ENCODE measurements around the gene BMP7.
A peak's percentile ranks its signal among the peaks of the same experiment; 100 is the strongest.
"Not testable (repeated sequence)": the region's sequence is repeated elsewhere in the genome, so short reads cannot be mapped to it uniquely, and the experiment has no call there.

BMP7 gene

DNA sequence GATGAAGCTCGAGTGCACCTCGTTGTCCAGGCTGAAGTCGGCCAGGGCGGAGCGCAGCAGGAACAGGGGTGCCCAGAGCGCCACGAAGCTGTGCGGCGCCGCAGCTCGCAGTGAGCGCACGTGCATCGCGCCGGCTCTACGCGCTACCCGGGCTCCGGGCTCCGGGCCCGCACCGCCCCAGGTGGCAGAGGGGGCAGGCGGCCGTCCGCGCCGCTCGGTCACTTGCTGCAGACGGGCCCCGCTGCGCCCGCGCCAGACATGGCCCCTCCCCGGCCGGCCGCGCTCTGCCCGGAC, 497 bp downstream of the BMP7 start:
- H3K4me3 ChIP-seq (ENCODE audit: low read length) = peak overlapping the region; percentile 23; the same call in 1 of the 2 replicates
- H3K27ac ChIP-seq (ENCODE audit: low read length) = no peak overlapping the region
- DNase-seq (ENCODE audit: low read depth, low spot score) = no peak
- H3K27me3 ChIP-seq (ENCODE audit: control insufficient read depth, insufficient read depth, low read length) = peaks cover 37% of the 10 kb centered on the region
- H3K36me3 ChIP-seq (ENCODE audit: control insufficient read depth, insufficient read depth, low read length) = no peaks in the 10 kb centered on the region
- H3K4me1 ChIP-seq (ENCODE audit: control insufficient read depth, insufficient read depth, low read length) = peaks cover 14% of the 10 kb centered on the region
- H3K9me3 ChIP-seq (ENCODE audit: control insufficient read depth, insufficient read depth, low read length) = no peaks in the 10 kb centered on the region
- WGBS (ENCODE audit: insufficient coverage, insufficient read length) = no CpG with 5 or more reads among the region's 39 CpGs

DNA sequence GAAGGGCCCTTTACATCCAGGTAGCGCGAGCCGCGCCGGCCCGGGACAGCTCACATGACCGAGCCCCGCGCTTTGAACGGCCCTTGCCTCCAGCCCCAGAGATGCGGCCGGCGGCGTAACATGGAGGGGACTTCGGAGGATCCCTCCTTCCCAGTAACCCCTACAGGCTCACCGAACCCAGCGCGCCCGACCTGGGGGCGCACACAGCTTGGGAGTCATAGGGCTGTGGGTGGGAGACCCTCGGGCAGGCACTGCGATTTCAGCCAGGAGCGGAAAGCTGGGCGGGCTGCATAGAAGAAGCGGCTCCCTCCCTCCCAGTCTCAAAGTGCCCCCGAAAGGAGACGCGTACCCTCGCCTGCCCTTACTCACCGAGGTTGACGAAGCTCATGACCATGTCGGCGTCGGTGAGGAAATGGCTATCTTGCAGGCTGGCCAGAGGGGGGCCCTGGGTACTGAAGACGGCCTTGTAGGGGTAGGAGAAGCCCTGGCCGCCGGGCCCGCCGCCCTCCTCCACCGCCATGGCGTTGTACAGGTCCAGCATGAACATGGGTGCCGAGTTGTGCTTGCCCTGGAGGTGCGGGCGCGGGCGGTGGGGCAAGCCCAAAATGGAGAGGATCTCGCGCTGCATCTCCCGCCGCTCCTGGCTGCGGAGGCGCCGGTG, 975 bp downstream of the BMP7 start:
- H3K4me1 ChIP-seq (ENCODE audit: control insufficient read depth, insufficient read depth, low read length) = peaks cover 11% of the 10 kb centered on the region; the same call in 1 of the 2 replicates
- peaks cover 42% of the 10 kb centered on the region for H3K27me3 ChIP-seq (ENCODE audit: control insufficient read depth, insufficient read depth, low read length)
- H3K4me3 ChIP-seq (ENCODE audit: low read length) = peak overlapping the region; percentile 23; the same call in 1 of the 2 replicates
- no peaks in the 10 kb centered on the region for H3K9me3 ChIP-seq (ENCODE audit: control insufficient read depth, insufficient read depth, low read length)
- no peak overlapping the region for H3K27ac ChIP-seq (ENCODE audit: low read length)
- no peak for DNase-seq (ENCODE audit: low read depth, low spot score)
- no CpG with 5 or more reads among the region's 53 CpGs for WGBS (ENCODE audit: insufficient coverage, insufficient read length)
- H3K36me3 ChIP-seq (ENCODE audit: control insufficient read depth, insufficient read depth, low read length) = no peaks in the 10 kb centered on the region

DNA sequence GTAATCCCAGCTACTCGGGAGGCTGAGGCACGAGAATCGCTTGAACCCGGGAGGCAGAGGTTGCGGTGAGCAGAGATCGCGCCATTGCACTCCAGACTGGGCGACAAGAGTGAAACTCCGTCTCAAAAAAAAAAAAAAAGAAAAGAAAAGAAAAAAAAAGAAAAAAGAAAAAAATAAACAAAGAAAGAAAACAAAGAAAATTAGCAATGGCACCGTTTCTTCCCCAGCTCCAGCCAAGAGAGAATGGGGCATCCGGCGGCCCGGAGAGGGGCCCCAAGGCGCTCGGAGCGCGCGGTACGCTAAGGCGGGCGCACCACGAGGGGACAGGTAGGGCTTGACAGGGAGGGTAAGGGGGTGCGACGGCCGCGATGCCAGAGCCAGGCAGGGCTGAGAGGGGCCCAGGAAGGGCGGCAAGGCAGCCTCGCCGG, 1.5 kb downstream of the BMP7 start:
- H3K9me3 ChIP-seq (ENCODE audit: control insufficient read depth, insufficient read depth, low read length); H3K4me1 ChIP-seq (ENCODE audit: control insufficient read depth, insufficient read depth, low read length); H3K36me3 ChIP-seq (ENCODE audit: control insufficient read depth, insufficient read depth, low read length); H3K27ac ChIP-seq (ENCODE audit: low read length); DNase-seq (ENCODE audit: low read depth, low spot score): not testable (repeated sequence)
- H3K4me3 ChIP-seq (ENCODE audit: low read length) = peak overlapping the region; percentile 23; the same call in 1 of the 2 replicates
- no CpG with 5 or more reads among the region's 29 CpGs for WGBS (ENCODE audit: insufficient coverage, insufficient read length)
- peaks cover 47% of the 10 kb centered on the region for H3K27me3 ChIP-seq (ENCODE audit: control insufficient read depth, insufficient read depth, low read length)

DNA sequence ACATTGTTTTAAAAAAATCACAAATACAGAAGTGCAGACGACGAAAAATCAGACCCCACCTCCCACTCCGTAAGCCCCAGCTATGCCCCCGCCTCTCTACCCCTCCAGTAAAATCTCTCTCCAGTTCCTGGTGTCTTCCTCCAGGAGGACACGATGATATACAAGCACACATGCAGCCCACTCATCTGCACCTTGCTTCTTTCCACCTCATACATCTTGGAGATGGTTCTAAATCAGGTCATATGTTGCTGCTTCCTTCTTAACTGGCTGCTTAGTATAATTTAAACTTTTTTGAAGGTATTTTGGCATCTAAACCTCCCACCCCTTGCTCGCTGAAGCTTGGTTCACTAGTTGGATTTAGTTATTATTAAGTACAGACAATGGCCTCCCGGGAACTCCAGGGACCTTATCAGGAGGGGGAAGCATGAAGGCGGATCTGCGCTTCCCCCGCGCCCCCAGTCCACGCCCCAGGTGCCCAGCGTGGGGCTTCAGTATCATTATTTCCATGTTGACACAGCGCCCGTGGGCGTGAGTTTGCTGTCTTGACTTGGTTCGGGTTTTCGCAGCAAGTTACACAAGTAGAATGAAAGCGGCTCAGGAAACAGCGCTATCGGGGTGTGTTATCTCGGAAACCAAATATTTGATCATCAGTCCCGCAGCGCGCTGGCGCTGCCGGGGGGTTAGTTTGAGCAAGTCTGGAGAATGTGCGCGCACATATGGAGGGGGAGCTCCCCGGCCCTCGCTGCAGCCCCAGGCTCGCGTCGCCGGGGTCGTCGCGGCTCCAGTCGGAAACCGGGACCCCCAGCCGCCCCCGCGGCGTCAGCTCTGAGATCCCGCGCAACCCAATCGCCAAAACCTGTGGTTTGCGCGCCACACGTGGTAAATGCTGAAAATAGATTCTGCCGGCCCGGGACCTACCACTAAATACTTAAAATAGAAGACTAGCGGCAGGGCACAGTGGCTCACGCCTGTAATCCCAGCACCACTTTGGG, 2.3 kb downstream of the BMP7 start:
- H3K9me3 ChIP-seq (ENCODE audit: control insufficient read depth, insufficient read depth, low read length) = no peaks in the 10 kb centered on the region
- no peaks in the 10 kb centered on the region for H3K36me3 ChIP-seq (ENCODE audit: control insufficient read depth, insufficient read depth, low read length)
- H3K27me3 ChIP-seq (ENCODE audit: control insufficient read depth, insufficient read depth, low read length) = peaks cover 48% of the 10 kb centered on the region
- no peak overlapping the region for H3K27ac ChIP-seq (ENCODE audit: low read length)
- WGBS (ENCODE audit: insufficient coverage, insufficient read length) = no CpG with 5 or more reads among the region's 54 CpGs
- H3K4me3 ChIP-seq (ENCODE audit: low read length) = peak overlapping the region; percentile 18; the same call in 1 of the 2 replicates
- no peak for DNase-seq (ENCODE audit: low read depth, low spot score)
- H3K4me1 ChIP-seq (ENCODE audit: control insufficient read depth, insufficient read depth, low read length) = peaks cover 9% of the 10 kb centered on the region; the same call in 1 of the 2 replicates

DNA sequence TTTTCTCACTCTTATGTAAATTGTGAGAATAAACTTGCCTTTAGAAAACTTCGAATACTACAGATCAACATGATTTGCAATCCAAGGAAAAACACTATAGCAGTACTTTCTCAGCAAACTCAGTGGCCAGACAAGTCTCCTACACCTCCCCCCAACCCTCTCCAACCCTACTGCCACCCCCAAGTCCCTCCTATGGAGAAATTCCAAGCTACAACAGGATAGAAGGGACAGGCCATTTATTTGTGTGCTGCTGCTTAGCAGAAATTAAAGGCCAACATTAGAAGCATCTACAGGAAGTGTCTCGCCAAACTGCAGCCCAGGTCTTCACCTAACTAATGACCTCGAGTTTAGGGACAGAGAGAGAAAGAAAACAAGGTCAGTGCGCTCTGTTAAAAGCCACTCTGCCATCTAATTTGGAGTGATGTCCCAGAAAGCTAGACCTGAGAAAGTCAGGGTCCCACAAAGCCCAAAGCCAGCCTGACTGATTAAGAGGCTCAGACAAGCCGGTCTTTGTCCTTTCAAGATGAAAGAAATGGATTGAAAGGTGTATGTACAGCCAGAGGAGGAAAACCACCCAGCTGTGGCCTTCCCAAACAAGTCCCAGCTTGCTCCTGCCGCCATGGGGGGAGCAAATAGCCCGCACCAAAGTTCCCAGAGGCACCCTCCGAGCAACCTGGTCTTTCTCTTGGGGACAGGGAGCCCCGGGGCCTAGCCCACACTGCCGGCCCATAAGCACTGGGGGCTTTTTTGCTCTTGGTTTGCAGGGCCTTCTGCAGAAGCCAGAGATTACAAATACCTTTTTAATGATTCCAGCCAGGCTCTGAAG, 3.4 kb downstream of the BMP7 start:
- Histone ChIP-seq H3K36me3 (ENCODE audit: control insufficient read depth, insufficient read depth, low read length) (no peaks in the 10 kb centered on the region), H3K27me3 (ENCODE audit: control insufficient read depth, insufficient read depth, low read length) (peaks cover 42% of the 10 kb centered on the region), H3K4me3 (ENCODE audit: low read length) (no peak overlapping the region), H3K9me3 (ENCODE audit: control insufficient read depth, insufficient read depth, low read length) (no peaks in the 10 kb centered on the region), H3K4me1 (ENCODE audit: control insufficient read depth, insufficient read depth, low read length) (peaks cover 7% of the 10 kb centered on the region; the same call in 1 of the 2 replicates), H3K27ac (ENCODE audit: low read length) (no peak overlapping the region)
- DNase-seq (ENCODE audit: low read depth, low spot score) = no peak
- WGBS (ENCODE audit: insufficient coverage, insufficient read length) = no CpG with 5 or more reads among the region's 10 CpGs

DNA sequence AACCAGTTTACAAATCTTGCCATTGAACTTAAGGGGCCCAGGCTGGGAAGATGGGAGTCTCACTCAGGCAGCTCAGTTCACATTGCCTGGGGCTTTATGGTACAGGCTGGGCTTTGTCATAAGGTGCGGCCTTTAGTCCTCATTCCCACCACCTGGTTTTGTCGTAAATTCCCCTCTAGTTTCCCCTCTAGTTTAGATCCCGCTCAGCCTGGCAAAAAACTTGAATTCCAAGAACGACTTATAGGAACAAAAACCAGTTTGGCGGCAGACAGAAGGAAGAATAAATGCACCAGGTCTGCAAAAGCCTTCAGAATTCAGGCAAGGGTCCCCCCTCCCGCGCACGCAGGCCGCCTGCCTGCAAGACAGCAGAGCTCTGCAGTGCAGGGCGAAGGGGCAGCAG, 4.1 kb downstream of the BMP7 start:
- Histone ChIP-seq H3K27ac (ENCODE audit: low read length) (no peak overlapping the region), H3K36me3 (ENCODE audit: control insufficient read depth, insufficient read depth, low read length) (no peaks in the 10 kb centered on the region), H3K27me3 (ENCODE audit: control insufficient read depth, insufficient read depth, low read length) (peaks cover 35% of the 10 kb centered on the region), H3K4me1 (ENCODE audit: control insufficient read depth, insufficient read depth, low read length) (peaks cover 7% of the 10 kb centered on the region; the same call in 1 of the 2 replicates), H3K9me3 (ENCODE audit: control insufficient read depth, insufficient read depth, low read length) (no peaks in the 10 kb centered on the region), H3K4me3 (ENCODE audit: low read length) (no peak overlapping the region)
- DNase-seq (ENCODE audit: low read depth, low spot score) = no peak
- no CpG with 5 or more reads among the region's 10 CpGs for WGBS (ENCODE audit: insufficient coverage, insufficient read length)

DNA sequence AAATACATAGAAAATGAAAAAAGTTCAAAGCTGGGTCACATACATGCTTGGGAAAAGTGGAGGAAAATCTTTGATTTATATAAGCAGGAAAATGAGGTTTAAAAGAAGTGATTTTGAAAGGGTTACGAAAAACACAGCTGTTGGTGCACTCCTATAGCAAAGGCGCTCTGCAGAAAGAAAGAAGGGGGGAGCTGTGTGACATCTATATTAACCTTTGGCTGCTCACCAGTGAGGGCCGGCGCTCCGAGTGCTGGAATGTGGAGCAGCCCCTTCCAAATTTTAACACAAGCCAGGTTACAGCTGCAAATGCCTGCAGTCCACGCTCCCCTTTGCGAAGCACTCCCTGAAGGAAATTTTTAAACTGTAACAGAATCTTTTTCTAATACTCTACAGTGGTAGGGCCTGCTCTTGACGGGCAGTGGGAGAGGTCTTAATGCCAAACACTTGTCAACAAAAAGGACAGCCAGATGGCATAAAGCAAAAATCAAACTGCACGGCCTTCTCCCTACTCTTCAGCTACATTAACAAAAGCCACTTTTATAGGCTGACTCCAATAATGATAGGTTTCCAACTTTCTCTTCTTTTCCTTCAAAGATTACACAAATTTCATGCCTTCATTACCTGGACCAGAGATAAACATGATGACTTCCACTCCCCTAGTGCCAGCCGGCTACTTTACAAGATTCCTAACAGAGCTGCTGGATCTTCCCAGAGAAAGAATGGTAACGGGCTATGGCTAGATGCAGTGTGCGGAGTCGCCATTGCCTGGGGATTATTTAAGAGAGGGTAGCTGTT, 4.8 kb downstream of the BMP7 start:
- no CpG with 5 or more reads among the region's 13 CpGs for WGBS (ENCODE audit: insufficient coverage, insufficient read length)
- Histone ChIP-seq H3K36me3 (ENCODE audit: control insufficient read depth, insufficient read depth, low read length) (no peaks in the 10 kb centered on the region), H3K27ac (ENCODE audit: low read length) (no peak overlapping the region), H3K9me3 (ENCODE audit: control insufficient read depth, insufficient read depth, low read length) (no peaks in the 10 kb centered on the region), H3K4me3 (ENCODE audit: low read length) (no peak overlapping the region), H3K4me1 (ENCODE audit: control insufficient read depth, insufficient read depth, low read length) (peaks cover 7% of the 10 kb centered on the region; the same call in 1 of the 2 replicates), H3K27me3 (ENCODE audit: control insufficient read depth, insufficient read depth, low read length) (peaks cover 29% of the 10 kb centered on the region)
- DNase-seq (ENCODE audit: low read depth, low spot score) = no peak

DNA sequence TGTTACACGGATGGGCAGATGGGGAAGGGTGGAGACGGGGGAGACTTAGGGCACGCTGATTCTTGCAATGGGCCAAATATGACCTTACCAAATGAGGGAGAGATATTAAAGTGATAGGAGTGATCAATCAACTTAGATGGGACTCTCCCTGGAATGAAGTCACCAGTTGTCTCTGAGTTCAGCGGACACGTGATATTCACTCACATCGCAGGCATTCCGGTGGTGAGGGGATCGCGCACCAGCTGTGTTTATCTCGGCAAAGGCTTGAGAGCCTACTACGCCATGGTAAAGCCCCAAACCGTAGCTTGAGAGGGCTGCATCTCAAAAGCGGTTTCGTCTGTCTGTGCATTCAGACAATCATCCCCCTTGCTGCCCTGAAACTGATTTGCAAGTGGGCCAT, 5.5 kb downstream of the BMP7 start:
- H3K4me1 ChIP-seq (ENCODE audit: control insufficient read depth, insufficient read depth, low read length) = peaks cover 7% of the 10 kb centered on the region; the same call in 1 of the 2 replicates
- no peak overlapping the region for H3K27ac ChIP-seq (ENCODE audit: low read length)
- DNase-seq (ENCODE audit: low read depth, low spot score) = no peak
- WGBS (ENCODE audit: insufficient coverage, insufficient read length) = no CpG with 5 or more reads among the region's 14 CpGs
- H3K36me3 ChIP-seq (ENCODE audit: control insufficient read depth, insufficient read depth, low read length) = no peaks in the 10 kb centered on the region
- H3K4me3 ChIP-seq (ENCODE audit: low read length) = no peak overlapping the region
- H3K27me3 ChIP-seq (ENCODE audit: control insufficient read depth, insufficient read depth, low read length) = peaks cover 28% of the 10 kb centered on the region
- no peaks in the 10 kb centered on the region for H3K9me3 ChIP-seq (ENCODE audit: control insufficient read depth, insufficient read depth, low read length)

DNA sequence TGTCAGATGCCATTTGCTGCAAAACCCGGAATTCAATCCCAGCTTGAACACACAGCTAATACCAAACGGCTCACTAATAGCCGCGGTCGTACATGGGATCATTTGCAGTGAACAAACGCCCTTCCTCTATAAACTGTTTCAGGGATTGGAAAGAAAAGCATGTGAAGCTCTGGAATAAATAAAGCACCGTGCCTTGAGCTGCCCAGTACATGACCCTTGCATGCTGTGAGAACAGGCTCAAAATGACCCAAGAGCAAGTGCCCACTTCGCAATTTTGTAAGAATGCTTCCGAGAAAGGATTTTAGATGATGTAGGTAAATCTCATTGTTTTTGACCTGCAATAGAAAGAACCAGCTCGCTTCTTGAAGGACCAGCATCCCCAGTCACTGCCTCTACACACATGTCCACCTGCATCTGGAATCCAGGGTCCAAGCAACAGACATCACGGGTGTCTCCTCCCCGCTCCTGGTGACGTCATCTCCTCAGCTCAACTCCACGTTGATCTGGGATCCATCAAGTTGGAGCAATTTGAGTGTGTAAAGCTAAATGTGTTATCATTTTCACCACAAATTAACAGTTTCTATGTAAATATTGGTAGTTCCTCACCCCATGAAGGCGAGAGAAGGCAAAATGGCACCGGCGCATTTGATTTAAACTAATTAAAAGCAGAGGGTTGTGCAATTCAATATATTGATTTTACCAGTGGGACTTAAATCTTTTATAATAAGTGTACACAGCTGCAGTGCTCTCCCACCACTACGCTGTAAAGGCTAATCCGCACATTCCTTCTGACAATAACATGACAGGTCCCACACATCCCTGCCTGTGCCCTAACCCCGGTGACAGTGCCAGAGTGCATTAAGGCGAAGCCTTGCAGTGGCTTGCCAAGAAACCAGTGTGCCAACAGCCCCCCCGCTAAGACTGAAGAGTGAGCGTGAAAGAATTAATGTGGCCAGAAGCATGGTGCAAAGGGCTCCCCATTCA, 6.2 kb downstream of the BMP7 start:
- WGBS (ENCODE audit: insufficient coverage, insufficient read length) = no CpG with 5 or more reads among the region's 23 CpGs
- Histone ChIP-seq H3K4me3 (ENCODE audit: low read length) (no peak overlapping the region), H3K36me3 (ENCODE audit: control insufficient read depth, insufficient read depth, low read length) (no peaks in the 10 kb centered on the region), H3K27ac (ENCODE audit: low read length) (no peak overlapping the region), H3K27me3 (ENCODE audit: control insufficient read depth, insufficient read depth, low read length) (peaks cover 24% of the 10 kb centered on the region), H3K9me3 (ENCODE audit: control insufficient read depth, insufficient read depth, low read length) (no peaks in the 10 kb centered on the region), H3K4me1 (ENCODE audit: control insufficient read depth, insufficient read depth, low read length) (peaks cover 7% of the 10 kb centered on the region; the same call in 1 of the 2 replicates)
- DNase-seq (ENCODE audit: low read depth, low spot score) = no peak
